OCI-LY7 (cell line): ENCODE data around the gene TMEM171. TPM values are rescaled to one million over a fixed set of nuclear protein-coding genes. Genes with fewer than 3 reads are reported as not detected.
A peak's percentile ranks its signal among the peaks of the same experiment; 100 is the strongest.

ENCODE experiments used
- BruUV-seq: library from RNA; stranded (reverse); fragments of 400-500 nt; replicated peaks from 2 replicates; lab custom pipeline; 2021; lab: Mats Ljungman, UMichigan
- CTCF ChIA-PET: fragments of 300-600 bp; sonication (Branson Sonifier 250); formaldehyde crosslinking; loops from one replicate; lab custom pipeline; 2022; ENCODE audit warnings: antibody characterized with exemption; ENCODE audit not compliant: unreplicated experiment; lab: Charles Lee
- POLR2A ChIA-PET: fragments of 300-600 bp; sonication (Branson Sonifier 250); formaldehyde crosslinking; loops from one replicate; lab custom pipeline; 2022; ENCODE audit warnings: antibody characterized with exemption; lab: Charles Lee
- DNase-seq: peaks from one replicate; pipeline ENCODE4 v3.0.0-alpha.2; 2015; ENCODE audit warnings: low spot score
- H2AFZ ChIP-seq: fragments of 200-600 bp; sonication (generic), shearing (Covaris generic); 2 replicates; pipeline ENCODE4 v1.6.1; 2014; ENCODE audit warnings: mild to moderate bottlenecking, antibody characterized with exemption, low read length, moderate library complexity
- H3K27ac ChIP-seq: fragments of 200-600 bp; sonication (generic); 2 replicates; pipeline ENCODE4 v1.5.1; 2014; ENCODE audit warnings: mixed run types, low read depth, mild to moderate bottlenecking, moderate library complexity, low read length, inconsistent platforms; ENCODE audit not compliant: poor library complexity, severe bottlenecking
- H3K36me3 ChIP-seq: fragments of 200-600 bp; sonication (generic); 2 replicates; pipeline ENCODE4 v1.6.1; 2014; ENCODE audit warnings: mild to moderate bottlenecking, antibody characterized with exemption, low read length, moderate library complexity, mixed read lengths; ENCODE audit not compliant: insufficient read depth
- H3K4me1 ChIP-seq: fragments of 200-600 bp; sonication (generic); 2 replicates; pipeline ENCODE4 v1.5.1; 2014; ENCODE audit warnings: mild to moderate bottlenecking, low read length; ENCODE audit not compliant: insufficient read depth, poor library complexity, severe bottlenecking
- H3K4me2 ChIP-seq: fragments of 200-600 bp; sonication (generic); 2 replicates; pipeline ENCODE4 v1.6.1; 2014; ENCODE audit warnings: mild to moderate bottlenecking, low read length
- H3K4me3 ChIP-seq: fragments of 200-600 bp; sonication (generic); 2 replicates; pipeline ENCODE4 v1.5.1; 2014; ENCODE audit warnings: mild to moderate bottlenecking, low read depth, low read length; ENCODE audit not compliant: poor library complexity, severe bottlenecking
- H3K79me2 ChIP-seq: fragments of 200-600 bp; sonication (generic); 2 replicates; pipeline ENCODE4 v1.6.1; 2016; ENCODE audit warnings: low read depth, mild to moderate bottlenecking, low read length, moderate library complexity, mixed read lengths; ENCODE audit not compliant: insufficient read depth
- H3K9me2 ChIP-seq: fragments of 200-600 bp; sonication (generic); 2 replicates; pipeline ENCODE4 v1.6.1; 2016; ENCODE audit warnings: mild to moderate bottlenecking, low read length, mixed read lengths; ENCODE audit not compliant: insufficient read depth
- H3K9me3 ChIP-seq: fragments of 200-600 bp; sonication (generic); 2 replicates; pipeline ENCODE4 v1.6.1; 2014; ENCODE audit warnings: mild to moderate bottlenecking, mixed run types, low read length, mixed read lengths
- H4K20me1 ChIP-seq: fragments of 200-600 bp; sonication (generic); 2 replicates; pipeline ENCODE4 v1.6.1; 2014; ENCODE audit warnings: mild to moderate bottlenecking, antibody characterized with exemption, low read length, moderate library complexity, mixed read lengths; ENCODE audit not compliant: insufficient read depth
- CTCF ChIP-seq: fragments of 200-600 bp; sonication (generic); conservative IDR thresholded peaks from 2 replicates; pipeline ENCODE4 v1.5.1; 2014; ENCODE audit warnings: mild to moderate bottlenecking, antibody characterized with exemption, low read length, moderate library complexity, mixed read lengths
- EZH2phosphoT487 ChIP-seq: fragments of 200-600 bp; sonication (generic); IDR thresholded peaks from 2 replicates; pipeline ENCODE4 v1.6.1; 2018; ENCODE audit warnings: low read depth, borderline replicate concordance, mild to moderate bottlenecking, mixed run types, antibody characterized with exemption, low read length, moderate library complexity, mixed read lengths
- intact Hi-C: fragments of 100-400 bp; cut with micrococcal nuclease; formaldehyde crosslinking; loops from one replicate; pipeline ENCODE4 v1.10.0; 2022; ENCODE audit not compliant: unreplicated experiment
- total RNA-seq, 2 experiments: library from RNA; depleted of rRNA in 1 of 2; stranded (reverse); fragments of >200 nt in 1 of 2; shearing (Covaris generic) in 1 of 2; gene quantifications; 2 replicates each; pipeline ENCODE4 v1.2.3, GENCODE V29; 2014 to 2022

The TMEM171 gene
- total RNA-seq, 2 experiments from 2014 or later = not detected

GRCh38 chr5:73116506-73116905 is 3.9 kb upstream of the TMEM171 start:
- intact Hi-C loops = no loop called here
- H3K4me3 ChIP-seq = no peak overlapping the region
- no peaks in the 10 kb centered on the region for H3K9me2 ChIP-seq
- H3K27ac ChIP-seq = no peak overlapping the region
- ChIA-PET CTCF (no interaction called here), POLR2A (no interaction called here)
- no peaks in the 10 kb centered on the region for H4K20me1 ChIP-seq
- BruUV-seq = no TSS peak
- DNase-seq = no peak
- no peak for TF ChIP-seq CTCF
- H3K36me3 ChIP-seq = no peaks in the 10 kb centered on the region
- no peaks in the 10 kb centered on the region for H3K9me3 ChIP-seq
- H3K79me2 ChIP-seq = no peaks in the 10 kb centered on the region
- no peaks in the 10 kb centered on the region for H3K4me1 ChIP-seq
- H3K4me2 ChIP-seq = no peak overlapping the region
- no peak overlapping the region for H2AFZ ChIP-seq

DNA sequence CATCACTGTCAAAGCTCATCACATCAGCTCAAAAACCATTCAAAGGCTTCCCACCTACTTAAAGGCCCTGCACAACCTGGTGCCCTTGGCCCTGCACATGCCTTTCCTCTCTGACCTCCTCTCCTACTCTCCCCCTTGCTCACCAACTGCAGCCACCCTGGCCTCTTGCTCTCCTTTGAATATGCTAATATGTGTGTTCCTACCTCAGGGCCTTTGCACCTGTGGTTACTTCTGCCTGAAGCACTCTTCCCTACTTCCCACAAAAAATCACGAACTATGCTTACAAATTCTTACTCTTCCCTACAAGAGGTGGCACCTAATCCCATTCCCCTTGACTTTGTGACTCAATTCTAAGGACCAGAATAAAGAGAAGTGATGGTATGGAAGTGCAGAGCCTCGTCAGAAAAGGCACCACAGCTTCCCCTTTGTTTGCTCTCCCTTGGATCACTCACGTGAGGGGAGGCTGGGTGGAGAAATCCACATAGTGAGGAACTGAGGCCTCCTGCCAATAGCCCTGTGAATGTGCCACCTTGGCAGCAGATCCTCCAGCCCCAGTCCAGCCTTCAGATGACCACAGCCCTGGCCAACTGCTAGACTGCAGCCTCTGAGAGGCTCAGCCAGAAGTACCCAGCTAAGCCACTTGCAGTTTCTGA is 3.2 kb upstream of the TMEM171 start:
- no peaks in the 10 kb centered on the region for H4K20me1 ChIP-seq
- CTCF ChIA-PET = no interaction called here
- H3K27ac ChIP-seq = no peak overlapping the region
- no TSS peak for BruUV-seq
- no peak for TF ChIP-seq CTCF
- TF ChIP-seq EZH2phosphoT487 = no peak
- no peaks in the 10 kb centered on the region for H3K4me1 ChIP-seq
- intact Hi-C loops = no loop called here
- H3K9me3 ChIP-seq = no peaks in the 10 kb centered on the region
- H3K4me3 ChIP-seq = no peak overlapping the region
- H3K36me3 ChIP-seq = no peaks in the 10 kb centered on the region
- H3K4me2 ChIP-seq = no peak overlapping the region
- no peak for DNase-seq
- POLR2A ChIA-PET = no interaction called here
- no peaks in the 10 kb centered on the region for H3K9me2 ChIP-seq
- H3K79me2 ChIP-seq = no peaks in the 10 kb centered on the region
- H2AFZ ChIP-seq = 0 out of 2 replicates have a peak overlapping the region, but pooled peaks have one; percentile 53

DNA sequence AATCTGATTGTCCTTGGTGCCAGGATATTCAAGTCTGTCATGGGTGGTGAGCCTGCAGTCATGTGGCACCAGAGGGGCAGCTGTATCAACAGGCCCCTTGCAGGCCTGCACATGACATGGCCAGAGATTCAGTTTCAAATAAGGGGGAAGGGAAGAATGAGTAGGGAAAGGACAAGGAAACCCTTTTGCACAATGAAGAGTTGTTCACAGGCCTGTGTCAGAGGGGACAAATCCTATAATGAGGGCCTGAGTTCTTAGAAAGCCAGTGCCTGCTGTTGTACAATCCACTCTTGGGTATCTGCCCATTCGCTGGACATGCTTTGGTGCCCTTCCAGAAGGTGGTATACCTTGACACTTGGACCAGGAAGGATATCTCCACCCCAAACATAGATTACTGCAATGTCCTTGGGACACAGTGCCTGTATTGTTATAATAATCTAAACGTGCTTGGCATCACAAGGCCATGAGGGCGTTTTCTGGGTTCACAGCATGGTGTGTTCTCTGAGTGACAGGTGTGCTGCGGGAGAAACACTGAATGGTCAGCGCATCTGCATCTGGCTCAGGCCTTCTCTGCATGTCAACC is 1.9 kb upstream of the TMEM171 start:
- Histone ChIP-seq H4K20me1 (no peaks in the 10 kb centered on the region), H3K36me3 (no peaks in the 10 kb centered on the region), H3K4me2 (no peak overlapping the region), H3K79me2 (no peaks in the 10 kb centered on the region), H3K4me3 (no peak overlapping the region), H3K9me3 (no peaks in the 10 kb centered on the region), H3K27ac (no peak overlapping the region), H2AFZ (peak overlapping the region; percentile 53; the same call in 1 of the 2 replicates), H3K4me1 (peaks cover 9% of the 10 kb centered on the region), H3K9me2 (no peaks in the 10 kb centered on the region)
- BruUV-seq = no TSS peak
- intact Hi-C loops = no loop called here
- ChIA-PET POLR2A (no interaction called here), CTCF (no interaction called here)
- no peak for DNase-seq
- TF ChIP-seq CTCF = no peak
- no peak for TF ChIP-seq EZH2phosphoT487
